ENCODE measurements around the gene COPG2.

- TF ChIP-seq CTCF (IDR thresholded peaks at IDR 0.05), result no peak
- TF ChIP-seq POLR2A (IDR thresholded peaks at IDR 0.05), result no peak
- TF ChIP-seq EP300 (IDR thresholded peaks at IDR 0.05; ENCODE audit: low read depth), result no peak
- TF ChIP-seq POLR2AphosphoS5 (IDR thresholded peaks at IDR 0.05), result no peak
Observed at GRCh38 chr7:130566168-130566897, 102.2 kb downstream of the COPG2 start.

Data from transverse colon (tissue), 4 donors.